NOMO-1 treated with dmso at 0.1 percent for 144 hours (cell line): ENCODE measurements around the gene NPEPL1.

ENCODE experiments used
- DNase-seq: peaks from one replicate; lab custom pipeline; 2025; ENCODE audit not compliant: unreplicated experiment; lab: John Stamatoyannopoulos, UW

NPEPL1 gene

GRCh38 chr20:58682656-58683531, 9.7 kb upstream of the NPEPL1 start:
- no peak for DNase-seq

- DNase-seq = no peak
Observed at GRCh38 chr20:58684291-58684690, 8.3 kb upstream of the NPEPL1 start.

- DNase-seq = no peak
Observed at GRCh38 chr20:58685988-58686387, 6.6 kb upstream of the NPEPL1 start.

GRCh38 chr20:58688414-58688813, 4.2 kb upstream of the NPEPL1 start:
- DNase-seq = no peak

GRCh38 chr20:58688840-58689239, 3.8 kb upstream of the NPEPL1 start:
- DNase-seq = no peak

GRCh38 chr20:58690396-58691135, 2.0 kb upstream of the NPEPL1 start:
- no peak for DNase-seq

- peak; percentile 91 for DNase-seq
Observed at GRCh38 chr20:58691773-58692578, 624 bp upstream of the NPEPL1 start.

- no peak for DNase-seq
Observed at GRCh38 chr20:58693226-58694006, 816 bp downstream of the NPEPL1 start.

- no peak for DNase-seq
Observed at GRCh38 chr20:58694241-58695083, 1.9 kb downstream of the NPEPL1 start.

- no peak for DNase-seq
Observed at GRCh38 chr20:58695084-58695722, 2.6 kb downstream of the NPEPL1 start.

GRCh38 chr20:58695895-58696375, 3.3 kb downstream of the NPEPL1 start:
- DNase-seq = no peak

- DNase-seq = no peak
Observed at GRCh38 chr20:58696411-58696961, 3.9 kb downstream of the NPEPL1 start.

- DNase-seq = no peak
Observed at GRCh38 chr20:58697201-58697866, 4.7 kb downstream of the NPEPL1 start.

GRCh38 chr20:58697867-58698703, 5.5 kb downstream of the NPEPL1 start:
- no peak for DNase-seq

GRCh38 chr20:58698741-58699622, 6.4 kb downstream of the NPEPL1 start:
- no peak for DNase-seq

- no peak for DNase-seq
Observed at GRCh38 chr20:58699623-58700107, 7.1 kb downstream of the NPEPL1 start.
